HCT116 (cell line): Measurements from ENCODE around the gene MDFIC. TPM values are rescaled to one million over a fixed set of nuclear protein-coding genes. Genes with fewer than 3 reads are reported as not detected.

Experiments
- ATAC-seq: fragments of 200-7000 bp; cut with Tn5 transposase; 2 replicates; pipeline ENCODE4 v1.9.1; 2020; ENCODE audit warnings: mild to moderate bottlenecking, moderate library complexity
- BruUV-seq: library from RNA; stranded (reverse); fragments of 400-500 nt; replicated peaks from 2 replicates; lab custom pipeline; 2021; lab: Mats Ljungman, UMichigan
- CTCF ChIA-PET: fragments of 300-600 bp; sonication (Branson Sonifier 250); formaldehyde crosslinking; loops from one replicate; lab custom pipeline; 2021; ENCODE audit warnings: antibody characterized with exemption; lab: Charles Lee
- POLR2A ChIA-PET: fragments of 300-600, 350-600 bp; sonication (Branson Sonifier 250); formaldehyde crosslinking; loops from one replicate; lab custom pipeline; 2021; ENCODE audit warnings: antibody characterized with exemption; lab: Charles Lee
- RAD21 ChIA-PET, 2 experiments: fragments of 300-600 bp; sonication (Branson Sonifier 250); formaldehyde crosslinking; loops; one replicate each; lab custom pipeline; 2023; ENCODE audit warnings: low total read pairs in 2 of 2; ENCODE audit not compliant: uncharacterized antibody in 2 of 2, unreplicated experiment in 2 of 2, low non-redundant PET in 1 of 2; lab: Charles Lee
- DNase-seq: peaks from one replicate; pipeline ENCODE4 v3.0.0-alpha.2; 2010; ENCODE audit warnings: low read depth, low spot score
- H2AFZ ChIP-seq: fragments of 200-600 bp; shearing (Covaris generic), sonication (generic); 2 replicates; pipeline ENCODE4 v1.6.1; 2017; ENCODE audit warnings: low read depth, mixed run types, mixed read lengths, antibody characterized with exemption, low read length; ENCODE audit not compliant: poor library complexity, severe bottlenecking
- H3K27ac ChIP-seq: 2 replicates; pipeline ENCODE4 v1.5.1; 2012; ENCODE audit warnings: low read depth, low read length
- H3K27me3 ChIP-seq: fragments of 200-600 bp; sonication (generic); 2 replicates; pipeline ENCODE4 v1.6.1; 2016; ENCODE audit warnings: mixed run types, low read length, mixed read lengths; ENCODE audit not compliant: insufficient read depth
- H3K36me3 ChIP-seq, 2 experiments: fragments of 200-500 bp in 1 of 2; fragments of 200-600 bp in 1 of 2; sonication (Bioruptor generic) in 1 of 2; sonication (generic) in 1 of 2; 2 replicates each; pipeline versions ENCODE4 v1.5.1 to v1.6.1; 2014 to 2016; ENCODE audit warnings: low read length in 2 of 2, inconsistent platforms in 1 of 2, mixed read lengths in 1 of 2, mixed run types in 1 of 2; ENCODE audit not compliant: insufficient read depth in 2 of 2, control insufficient read depth in 1 of 2
- H3K4me1 ChIP-seq, 2 experiments: fragments of 200-600 bp in 1 of 2; sonication (generic) in 1 of 2; 2 replicates each; pipeline versions ENCODE4 v1.5.1 to v1.6.1; 2012 to 2017; ENCODE audit warnings: low read length in 2 of 2, inconsistent platforms in 1 of 2, mild to moderate bottlenecking in 1 of 2, mixed read lengths in 1 of 2, mixed run types in 1 of 2, moderate library complexity in 1 of 2; ENCODE audit not compliant: insufficient read depth in 2 of 2, control insufficient read depth in 1 of 2
- H3K4me2 ChIP-seq: fragments of 200-600 bp; sonication (generic); 2 replicates; pipeline ENCODE4 v1.6.1; 2017; ENCODE audit warnings: mixed run types, low read length, mixed read lengths
- H3K4me3 ChIP-seq, 2 experiments: fragments of 200-600 bp in 1 of 2; sonication (generic) in 1 of 2; replicated peaks in 1 of 2; 2 replicates each; pipeline ENCODE4 v1.5.1; 2011 to 2016; ENCODE audit warnings: low read length in 2 of 2, control low read depth in 1 of 2, low read depth in 1 of 2, mild to moderate bottlenecking in 1 of 2, mixed read lengths in 1 of 2, mixed run types in 1 of 2
- H3K79me2 ChIP-seq: fragments of 200-600 bp; sonication (generic); 2 replicates; pipeline ENCODE4 v1.6.1; 2017; ENCODE audit warnings: mild to moderate bottlenecking, mixed run types, low read length, moderate library complexity, mixed read lengths; ENCODE audit not compliant: insufficient read depth
- H3K9ac ChIP-seq: fragments of 200-600 bp; sonication (generic); 2 replicates; pipeline ENCODE4 v1.6.1; 2016; ENCODE audit warnings: low read length, mixed read lengths
- H3K9me2 ChIP-seq: fragments of 200-600 bp; sonication (generic), shearing (Covaris generic); 2 replicates; pipeline ENCODE4 v1.6.1; 2017; ENCODE audit warnings: mixed run types, mild to moderate bottlenecking, moderate library complexity; ENCODE audit not compliant: insufficient read depth
- H3K9me3 ChIP-seq, 2 experiments: fragments of 200-500 bp in 1 of 2; fragments of 200-600 bp in 1 of 2; sonication (Bioruptor generic) in 1 of 2; sonication (generic) in 1 of 2; 2 replicates each; pipeline ENCODE4 v1.6.1; 2014 to 2017; ENCODE audit warnings: low read length in 2 of 2, mixed read lengths in 2 of 2, inconsistent platforms in 1 of 2, low read depth in 1 of 2, mild to moderate bottlenecking in 1 of 2, mixed run types in 1 of 2, moderate library complexity in 1 of 2; ENCODE audit not compliant: control insufficient read depth in 1 of 2, insufficient read depth in 1 of 2
- H4K20me1 ChIP-seq: fragments of 200-600 bp; sonication (generic), shearing (Covaris generic); 2 replicates; pipeline ENCODE4 v1.6.1; 2017; ENCODE audit warnings: mixed run types, mild to moderate bottlenecking, moderate library complexity; ENCODE audit not compliant: insufficient read depth
- CTCF ChIP-seq, 3 experiments: fragments of 200-600 bp in 1 of 3; sonication (generic) in 1 of 3; IDR thresholded peaks in 2 of 3; conservative IDR thresholded peaks in 1 of 3; 2 replicates each; pipeline ENCODE4 v1.5.1; 2012 to 2017; ENCODE audit warnings: low read depth in 2 of 3, low read length in 2 of 3, antibody characterized with exemption in 1 of 3, borderline replicate concordance in 1 of 3, control low read depth in 1 of 3, mild to moderate bottlenecking in 1 of 3, mixed read lengths in 1 of 3, mixed run types in 1 of 3, moderate library complexity in 1 of 3; ENCODE audit not compliant: insufficient read depth in 1 of 3
- EGR1 ChIP-seq: IDR thresholded peaks from 2 replicates; pipeline ENCODE4 v1.6.1; 2012; ENCODE audit warnings: low read depth
- ELF1 ChIP-seq: IDR thresholded peaks from 2 replicates; pipeline ENCODE4 v1.6.1; 2012; ENCODE audit warnings: low read depth, borderline replicate concordance
- EZH2 ChIP-seq: fragments of 200-600 bp; sonication (generic); IDR thresholded peaks from 2 replicates; pipeline ENCODE4 v1.6.1; 2017; ENCODE audit warnings: antibody characterized with exemption, mixed run types
- EZH2phosphoT487 ChIP-seq: fragments of 200-600 bp; IDR thresholded peaks from 2 replicates; pipeline ENCODE4 v1.6.1; 2018; ENCODE audit warnings: antibody characterized with exemption, borderline replicate concordance
- POLR2A ChIP-seq: IDR thresholded peaks from 2 replicates; pipeline ENCODE4 v1.7.0; 2011; ENCODE audit warnings: borderline replicate concordance; ENCODE audit not compliant: insufficient read depth, insufficient read length; ENCODE audit errors: extremely low read depth
- SIN3A ChIP-seq: IDR thresholded peaks from 2 replicates; pipeline ENCODE4 v1.6.1; 2012; ENCODE audit warnings: low read depth
- SRF ChIP-seq: IDR thresholded peaks from 2 replicates; pipeline ENCODE4 v1.6.1; 2012; ENCODE audit warnings: low read depth
- TCF7L2 ChIP-seq: IDR thresholded peaks from 2 replicates; pipeline ENCODE4 v1.7.0; 2011; ENCODE audit warnings: borderline replicate concordance, inconsistent platforms; ENCODE audit not compliant: insufficient read depth, insufficient read length; ENCODE audit errors: extremely low read depth
- ZNF274 ChIP-seq: fragments of 200-500 bp; sonication (Bioruptor generic); IDR thresholded peaks from 2 replicates; pipeline ENCODE4 v1.6.1; 2014; ENCODE audit warnings: mild to moderate bottlenecking, low read depth, low read length, inconsistent platforms
- intact Hi-C: fragments of 100-400 bp; cut with micrococcal nuclease; formaldehyde crosslinking; loops from 2 replicates; pipeline ENCODE4 v1.10.0; 2022
- total RNA-seq: library from RNA; stranded (reverse); gene quantifications from one replicate; pipeline ENCODE4 v1.2.1, GENCODE V29; 2021; ENCODE audit not compliant: unreplicated experiment

The MDFIC gene
- total RNA-seq, 1 experiment from 2014 or later = 8.3 TPM

- DNase-seq (no peak), ATAC-seq (no peak)
- Histone ChIP-seq H3K27me3 (no peaks in the 10 kb centered on the region), H3K9me2 (no peaks in the 10 kb centered on the region), H3K9ac (no peak overlapping the region), H3K4me3 (no peak overlapping the region), H3K9me3 (no peaks in the 10 kb centered on the region; a peak in 1 of 4 replicates), H3K27ac (no peak overlapping the region), H3K4me1 (no peaks in the 10 kb centered on the region), H2AFZ (no peak overlapping the region), H4K20me1 (no peaks in the 10 kb centered on the region), H3K79me2 (no peaks in the 10 kb centered on the region), H3K4me2 (no peak overlapping the region), H3K36me3 (no peaks in the 10 kb centered on the region)
- TF ChIP-seq EGR1 = no peak
- TF ChIP-seq EZH2phosphoT487 = no peak
- no peak for TF ChIP-seq EZH2
- POLR2A ChIA-PET = no interaction called here
- intact Hi-C loops = no loop called here
- CTCF ChIA-PET = no interaction called here
- BruUV-seq = no TSS peak
- RAD21 ChIA-PET = no interaction called here
Measured at GRCh38 chr7:114972567-114972966, 50.7 kb downstream of the MDFIC start.

- no peaks in the 10 kb centered on the region; a peak in 1 of 4 replicates for H3K9me3 ChIP-seq
- ChIA-PET CTCF (no interaction called here), POLR2A (no interaction called here)
Measured at GRCh38 chr7:114973147-114973546, 51.3 kb downstream of the MDFIC start.

More at GRCh38 chr7:114973147-114973546, 51.3 kb downstream of the MDFIC start:
- TF ChIP-seq POLR2A (no peak), ELF1 (no peak), TCF7L2 (no peak), EGR1 (no peak), ZNF274 (no peak), SRF (no peak), SIN3A (no peak), CTCF (IDR thresholded peaks at IDR 0.05 in 2 of 3, conservative IDR thresholded peaks at IDR 0.05 in 1 of 3; ENCODE audit: borderline replicate concordance in 1 of 3, insufficient read depth in 1 of 3, low read depth in 2 of 3, low read length in 2 of 3) (no peak)
- Histone ChIP-seq H3K4me2 (no peak overlapping the region), H2AFZ (no peak overlapping the region), H3K9me2 (no peaks in the 10 kb centered on the region), H3K4me3 (no peak overlapping the region), H4K20me1 (no peaks in the 10 kb centered on the region), H3K27ac (no peak overlapping the region), H3K79me2 (no peaks in the 10 kb centered on the region), H3K4me1 (no peaks in the 10 kb centered on the region), H3K27me3 (no peaks in the 10 kb centered on the region), H3K36me3 (no peaks in the 10 kb centered on the region), H3K9ac (no peak overlapping the region)
- no peak for ATAC-seq
- no TSS peak for BruUV-seq
- RAD21 ChIA-PET = no interaction called here
- no peak for DNase-seq
- intact Hi-C loops = no loop called here
